ENCODE data around the gene ACVR2A. TPM values are rescaled to one million over a fixed set of nuclear protein-coding genes. Genes with fewer than 3 reads are reported as not detected.

The ACVR2A gene
- total RNA-seq, 1 experiment from 2014 or later = 17.9 TPM

DNA sequence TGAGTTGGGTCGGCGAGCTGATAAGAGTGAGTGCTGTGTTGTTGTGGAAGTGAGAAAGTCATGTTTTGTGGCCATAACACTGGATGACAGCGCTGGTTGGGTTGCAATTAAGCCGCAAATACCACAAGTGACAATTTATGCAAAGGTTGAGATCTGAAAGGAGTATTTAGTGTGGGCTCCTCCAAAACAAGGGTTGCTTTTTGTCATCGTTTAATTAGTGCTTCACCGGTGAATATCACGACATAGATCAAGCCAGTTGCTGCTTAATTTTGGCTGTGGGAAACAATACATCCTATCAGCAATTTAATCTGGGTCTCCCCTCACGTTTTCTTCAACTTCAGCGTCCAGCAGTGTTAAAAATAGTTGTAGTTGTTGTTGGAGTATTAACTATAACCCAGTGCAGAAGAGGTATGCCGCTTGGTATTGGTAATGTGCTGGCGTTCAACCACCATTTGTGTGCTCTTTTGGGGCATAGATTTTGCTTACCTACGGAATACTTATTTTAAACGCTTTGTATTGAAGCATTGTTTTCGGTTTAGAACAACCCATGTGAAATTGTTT, 662 bp downstream of the ACVR2A start:
- CTCF ChIA-PET = no interaction called here
- TSS peak; percentile 50 for BruUV-seq (replicated peaks)

DNA sequence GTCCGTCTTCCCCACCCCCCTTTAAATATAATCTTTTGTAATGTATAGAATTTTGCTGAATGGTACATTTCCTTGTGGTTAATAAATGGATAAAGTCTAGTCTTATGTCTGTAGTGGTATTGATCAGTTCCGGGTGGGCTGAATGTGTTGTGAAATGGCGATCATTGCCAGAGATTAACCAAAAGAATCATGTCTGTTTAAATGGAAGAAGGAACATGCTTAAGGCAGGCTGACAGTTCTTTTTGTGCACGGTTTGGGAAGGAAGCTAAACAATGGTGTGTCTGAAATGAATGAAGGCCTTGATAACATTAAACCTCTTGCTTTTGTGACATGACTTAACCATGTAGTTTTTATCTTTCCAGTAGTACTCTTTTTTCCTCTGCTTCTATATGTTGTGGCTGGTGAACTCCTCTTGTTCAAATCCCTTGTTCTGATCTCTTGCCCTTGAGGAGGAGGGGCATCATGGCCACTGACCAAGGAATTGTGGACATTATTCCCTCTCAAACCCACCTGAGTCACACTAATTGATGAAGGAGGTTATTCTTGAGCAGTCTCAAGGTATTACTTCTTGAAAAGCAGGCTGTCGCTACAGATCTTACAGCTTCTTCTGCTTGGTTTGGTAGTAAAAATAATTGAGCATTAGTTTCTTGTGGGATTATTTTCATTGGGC, 1.7 kb downstream of the ACVR2A start:
- peaks cover 17% of the 10 kb centered on the region for H3K4me1 ChIP-seq (ENCODE audit: insufficient read depth, low read length, poor library complexity, severe bottlenecking)
- no peak for TF ChIP-seq EZH2 (IDR thresholded peaks at IDR 0.05; ENCODE audit: borderline replicate concordance, low read depth, low read length, poor library complexity, severe bottlenecking)
- TF ChIP-seq, protein P1, sequence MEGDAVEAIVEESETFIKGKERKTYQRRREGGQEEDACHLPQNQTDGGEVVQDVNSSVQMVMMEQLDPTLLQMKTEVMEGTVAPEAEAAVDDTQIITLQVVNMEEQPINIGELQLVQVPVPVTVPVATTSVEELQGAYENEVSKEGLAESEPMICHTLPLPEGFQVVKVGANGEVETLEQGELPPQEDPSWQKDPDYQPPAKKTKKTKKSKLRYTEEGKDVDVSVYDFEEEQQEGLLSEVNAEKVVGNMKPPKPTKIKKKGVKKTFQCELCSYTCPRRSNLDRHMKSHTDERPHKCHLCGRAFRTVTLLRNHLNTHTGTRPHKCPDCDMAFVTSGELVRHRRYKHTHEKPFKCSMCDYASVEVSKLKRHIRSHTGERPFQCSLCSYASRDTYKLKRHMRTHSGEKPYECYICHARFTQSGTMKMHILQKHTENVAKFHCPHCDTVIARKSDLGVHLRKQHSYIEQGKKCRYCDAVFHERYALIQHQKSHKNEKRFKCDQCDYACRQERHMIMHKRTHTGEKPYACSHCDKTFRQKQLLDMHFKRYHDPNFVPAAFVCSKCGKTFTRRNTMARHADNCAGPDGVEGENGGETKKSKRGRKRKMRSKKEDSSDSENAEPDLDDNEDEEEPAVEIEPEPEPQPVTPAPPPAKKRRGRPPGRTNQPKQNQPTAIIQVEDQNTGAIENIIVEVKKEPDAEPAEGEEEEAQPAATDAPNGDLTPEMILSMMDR (conservative IDR thresholded peaks at IDR 0.05; ENCODE audit: low read depth, low read length) = no peak
- intact Hi-C loops (cut with micrococcal nuclease; ENCODE audit: unreplicated experiment) = no loop called here
- ChIA-PET CTCF (interaction anchor here (0.5 kb wide), 1 partner anchor 84 kb away, joined by 4 read pairs; no protein-coding TSS in a partner anchor), POLR2A (ENCODE audit: low non-redundant PET) (no interaction called here)
- BruUV-seq (replicated peaks) = no TSS peak
- H3K27me3 ChIP-seq (replicated peaks; ENCODE audit: insufficient read depth, low read depth, low read length, poor library complexity) = no peaks in the 10 kb centered on the region
- H3K9me3 ChIP-seq (ENCODE audit: low read depth, low read length, poor library complexity, severe bottlenecking) = no peaks in the 10 kb centered on the region
- H3K27ac ChIP-seq (ENCODE audit: low read depth, low read length, poor library complexity, severe bottlenecking) = no peak overlapping the region
- no peaks in the 10 kb centered on the region for H3K36me3 ChIP-seq (ENCODE audit: insufficient read depth, low read length, poor library complexity, severe bottlenecking)
- no peak for DNase-seq (ENCODE audit: low spot score)
- H3K4me3 ChIP-seq (ENCODE audit: low read depth, low read length, poor library complexity, severe bottlenecking) = peak overlapping the region; percentile 75

More for the DNA sequence above, 662 bp downstream of the ACVR2A start:
- H3K36me3 ChIP-seq (ENCODE audit: insufficient read depth, low read length, poor library complexity, severe bottlenecking) = no peaks in the 10 kb centered on the region
- intact Hi-C loops (cut with micrococcal nuclease; ENCODE audit: unreplicated experiment) = loop anchor here (2.0 kb wide), 2 partner anchors 65 to 393 kb away; no protein-coding TSS in a partner anchor
- POLR2A ChIA-PET (ENCODE audit: low non-redundant PET) = interaction anchor here (0.6 kb wide), 1 partner anchor 200 kb away, joined by 3 read pairs; no protein-coding TSS in a partner anchor
- no peaks in the 10 kb centered on the region for H3K27me3 ChIP-seq (replicated peaks; ENCODE audit: insufficient read depth, low read depth, low read length, poor library complexity)
- no peaks in the 10 kb centered on the region for H3K9me3 ChIP-seq (ENCODE audit: low read depth, low read length, poor library complexity, severe bottlenecking)
- H3K4me1 ChIP-seq (ENCODE audit: insufficient read depth, low read length, poor library complexity, severe bottlenecking) = peaks cover 17% of the 10 kb centered on the region
- no peak overlapping the region for H3K27ac ChIP-seq (ENCODE audit: low read depth, low read length, poor library complexity, severe bottlenecking)
- DNase-seq (ENCODE audit: low spot score) = peak; percentile 31
- H3K4me3 ChIP-seq (ENCODE audit: low read depth, low read length, poor library complexity, severe bottlenecking) = peak overlapping the region; percentile 75
- TF ChIP-seq EZH2 (IDR thresholded peaks at IDR 0.05; ENCODE audit: borderline replicate concordance, low read depth, low read length, poor library complexity, severe bottlenecking) = no peak
- TF ChIP-seq, protein P1 (conservative IDR thresholded peaks at IDR 0.05; ENCODE audit: low read depth, low read length) = no peak

DNA sequence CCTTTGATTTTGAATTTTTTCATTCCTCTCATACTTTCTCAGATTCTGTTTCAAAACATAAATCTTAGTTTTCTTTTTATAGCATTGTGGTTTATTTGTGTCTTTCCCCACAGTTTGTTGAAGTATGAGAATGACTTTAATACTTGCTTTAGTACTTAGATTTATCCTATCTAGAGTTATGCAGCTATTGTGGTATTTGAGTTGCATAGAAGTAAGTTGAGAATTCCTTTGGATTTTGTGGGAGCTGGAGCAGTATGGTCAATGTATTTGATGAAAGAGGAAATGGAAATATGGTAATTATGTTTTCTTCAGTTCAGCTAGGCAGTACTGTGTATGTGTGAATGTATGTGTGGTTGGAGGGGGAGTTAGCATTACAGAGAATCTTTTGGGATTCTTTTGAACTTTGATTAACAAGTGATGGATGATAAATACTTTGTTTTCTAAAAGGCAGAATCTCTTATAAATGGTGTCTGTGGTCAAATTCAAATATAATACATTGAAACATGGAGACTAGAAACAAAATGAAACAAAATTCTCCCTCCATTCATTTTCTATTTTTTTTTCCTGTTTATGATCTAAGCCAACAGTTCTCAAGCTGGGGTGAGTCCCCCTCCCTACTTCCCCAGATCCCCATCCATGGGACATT, 3.0 kb downstream of the ACVR2A start:
- ChIA-PET CTCF (no interaction called here), POLR2A (ENCODE audit: low non-redundant PET) (no interaction called here)
- TF ChIP-seq EZH2 (IDR thresholded peaks at IDR 0.05; ENCODE audit: borderline replicate concordance, low read depth, low read length, poor library complexity, severe bottlenecking) = no peak
- TF ChIP-seq, protein P1 (conservative IDR thresholded peaks at IDR 0.05; ENCODE audit: low read depth, low read length) = no peak
- H3K36me3 ChIP-seq (ENCODE audit: insufficient read depth, low read length, poor library complexity, severe bottlenecking) = no peaks in the 10 kb centered on the region
- no peak for DNase-seq (ENCODE audit: low spot score)
- no peaks in the 10 kb centered on the region for H3K27me3 ChIP-seq (replicated peaks; ENCODE audit: insufficient read depth, low read depth, low read length, poor library complexity)
- intact Hi-C loops (cut with micrococcal nuclease; ENCODE audit: unreplicated experiment) = no loop called here
- peak overlapping the region; percentile 10 for H3K4me3 ChIP-seq (ENCODE audit: low read depth, low read length, poor library complexity, severe bottlenecking)
- peaks cover 17% of the 10 kb centered on the region for H3K4me1 ChIP-seq (ENCODE audit: insufficient read depth, low read length, poor library complexity, severe bottlenecking)
- no TSS peak for BruUV-seq (replicated peaks)
- no peaks in the 10 kb centered on the region for H3K9me3 ChIP-seq (ENCODE audit: low read depth, low read length, poor library complexity, severe bottlenecking)
- no peak overlapping the region for H3K27ac ChIP-seq (ENCODE audit: low read depth, low read length, poor library complexity, severe bottlenecking)

All from A673 (cell line).